Adipocyte (in vitro differentiated cells): ENCODE results near the gene MAGI3.

Experiments used
- DNase-seq: peaks from one replicate; pipeline ENCODE4 v3.0.0-alpha.2; 2015; ENCODE audit warnings: low read depth
- H3K27me3 ChIP-seq: replicated peaks from 2 replicates; pipeline ENCODE4 v1.7.0; 2013; ENCODE audit warnings: mild to moderate bottlenecking, low read length, moderate library complexity; ENCODE audit not compliant: control insufficient read depth, insufficient read depth
- H3K36me3 ChIP-seq: 2 replicates; pipeline ENCODE4 v1.7.0; 2013; ENCODE audit warnings: low read length, mild to moderate bottlenecking, moderate library complexity; ENCODE audit not compliant: control insufficient read depth, insufficient read depth, severe bottlenecking
- H3K4me1 ChIP-seq: 2 replicates; pipeline ENCODE4 v1.7.0; 2013; ENCODE audit warnings: mild to moderate bottlenecking, low read length, moderate library complexity; ENCODE audit not compliant: control insufficient read depth, insufficient read depth
- H3K4me3 ChIP-seq: 2 replicates; pipeline ENCODE4 v1.7.0; 2013; ENCODE audit warnings: mild to moderate bottlenecking, low read length, moderate library complexity
- H3K9ac ChIP-seq: 2 replicates; pipeline ENCODE4 v1.7.0; 2013; ENCODE audit warnings: mild to moderate bottlenecking, low read length, moderate library complexity
- H3K9me3 ChIP-seq: 2 replicates; pipeline ENCODE4 v1.7.0; 2013; ENCODE audit warnings: mild to moderate bottlenecking, low read length, moderate library complexity; ENCODE audit not compliant: control insufficient read depth

The MAGI3 gene

DNA sequence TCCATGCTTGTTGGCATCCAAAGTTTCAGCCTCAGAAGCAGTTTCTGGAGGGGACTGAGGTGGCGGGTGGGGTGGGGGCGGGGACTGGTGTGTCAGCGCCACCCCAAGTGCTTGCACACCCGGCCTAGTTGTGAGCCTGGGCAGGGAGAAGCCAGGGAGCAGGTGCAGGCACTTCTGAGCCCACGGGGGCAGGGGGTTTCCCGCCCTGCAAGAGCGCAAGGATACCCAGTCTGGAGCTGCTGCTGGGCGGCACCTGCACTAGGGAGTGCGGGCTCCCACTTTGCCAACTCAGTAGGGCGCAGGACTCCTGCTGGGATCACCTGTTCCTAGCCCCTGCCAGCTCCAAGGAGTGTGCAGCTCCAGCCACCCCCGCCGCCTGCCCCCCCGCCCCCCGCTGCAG is 33.5 kb downstream of the MAGI3 start:
- Histone ChIP-seq H3K9me3 (peaks cover 3% of the 10 kb centered on the region), H3K9ac (no peak overlapping the region), H3K27me3 (no peaks in the 10 kb centered on the region), H3K36me3 (no peaks in the 10 kb centered on the region), H3K4me3 (no peak overlapping the region), H3K4me1 (no peaks in the 10 kb centered on the region)
- no peak for DNase-seq

GRCh38 chr1:113429461-113430153 is 39.3 kb downstream of the MAGI3 start:
- no peaks in the 10 kb centered on the region for H3K27me3 ChIP-seq
- no peak overlapping the region for H3K9ac ChIP-seq
- H3K4me1 ChIP-seq: peaks cover 3% of the 10 kb centered on the region
- peaks cover 3% of the 10 kb centered on the region for H3K9me3 ChIP-seq
- no peak overlapping the region for H3K4me3 ChIP-seq
- H3K36me3 ChIP-seq: no peaks in the 10 kb centered on the region
- DNase-seq: no peak

GRCh38 chr1:113433184-113433583 is 42.9 kb downstream of the MAGI3 start:
- Histone ChIP-seq H3K4me3 (no peak overlapping the region), H3K36me3 (no peaks in the 10 kb centered on the region), H3K9ac (no peak overlapping the region), H3K9me3 (no peaks in the 10 kb centered on the region), H3K4me1 (peaks cover 10% of the 10 kb centered on the region), H3K27me3 (no peaks in the 10 kb centered on the region)
- no peak for DNase-seq

DNA sequence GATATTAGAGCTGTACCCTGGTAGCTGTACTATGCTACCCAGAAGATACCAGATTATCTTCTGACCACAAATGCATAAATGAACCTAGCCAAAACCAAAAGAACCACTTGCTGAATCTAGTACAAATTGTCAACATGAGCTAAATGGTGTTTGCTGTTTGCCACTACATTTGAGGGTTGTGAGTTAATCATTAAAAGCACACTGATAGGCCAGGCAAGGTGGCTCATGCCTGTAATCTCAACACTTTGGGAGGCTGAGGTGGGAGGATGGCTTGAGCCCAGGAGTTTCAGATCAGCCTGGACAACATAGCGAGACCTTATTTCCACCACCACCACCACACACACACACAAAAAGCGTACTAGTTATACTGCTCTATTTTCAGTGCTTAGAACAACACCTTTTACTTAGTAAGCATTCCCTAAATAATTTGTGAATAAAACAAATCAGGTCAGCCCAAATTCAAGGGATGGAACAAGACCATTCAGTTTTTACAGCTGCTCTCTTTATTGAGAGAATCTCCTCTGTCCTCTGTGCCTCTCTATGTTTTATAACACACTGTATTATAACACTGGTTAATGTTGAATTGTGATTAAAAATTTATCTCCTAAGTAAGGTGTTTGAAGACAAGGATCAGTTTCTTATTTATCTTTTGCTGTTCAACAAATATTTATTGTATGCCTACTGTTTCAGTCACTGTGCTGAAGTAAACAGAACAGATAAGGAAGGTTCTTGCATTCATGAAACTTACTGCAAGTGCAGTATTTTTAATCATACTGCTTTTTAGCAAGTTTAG is 44.0 kb downstream of the MAGI3 start:
- Histone ChIP-seq H3K4me3 (no peak overlapping the region), H3K9me3 (no peaks in the 10 kb centered on the region), H3K27me3 (no peaks in the 10 kb centered on the region), H3K9ac (no peak overlapping the region), H3K36me3 (no peaks in the 10 kb centered on the region), H3K4me1 (peaks cover 10% of the 10 kb centered on the region)
- no peak for DNase-seq

DNA sequence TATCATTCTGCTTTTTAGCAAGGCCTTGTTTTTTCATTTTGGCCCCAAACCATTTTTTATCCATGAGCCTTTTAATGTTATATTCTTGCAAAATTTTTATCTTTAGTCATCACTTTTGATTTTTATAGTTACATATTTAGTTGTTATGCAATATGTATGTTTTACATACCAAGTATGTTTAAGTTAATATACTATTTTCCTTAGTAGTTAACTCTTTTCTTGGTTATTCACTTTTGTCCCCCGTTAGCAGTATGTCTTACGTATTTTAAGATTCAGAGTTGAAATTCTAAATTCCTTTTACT is 44.5 kb downstream of the MAGI3 start:
- Histone ChIP-seq H3K9me3 (no peaks in the 10 kb centered on the region), H3K4me1 (peaks cover 10% of the 10 kb centered on the region), H3K4me3 (no peak overlapping the region), H3K27me3 (no peaks in the 10 kb centered on the region), H3K9ac (no peak overlapping the region), H3K36me3 (no peaks in the 10 kb centered on the region)
- no peak for DNase-seq

DNA sequence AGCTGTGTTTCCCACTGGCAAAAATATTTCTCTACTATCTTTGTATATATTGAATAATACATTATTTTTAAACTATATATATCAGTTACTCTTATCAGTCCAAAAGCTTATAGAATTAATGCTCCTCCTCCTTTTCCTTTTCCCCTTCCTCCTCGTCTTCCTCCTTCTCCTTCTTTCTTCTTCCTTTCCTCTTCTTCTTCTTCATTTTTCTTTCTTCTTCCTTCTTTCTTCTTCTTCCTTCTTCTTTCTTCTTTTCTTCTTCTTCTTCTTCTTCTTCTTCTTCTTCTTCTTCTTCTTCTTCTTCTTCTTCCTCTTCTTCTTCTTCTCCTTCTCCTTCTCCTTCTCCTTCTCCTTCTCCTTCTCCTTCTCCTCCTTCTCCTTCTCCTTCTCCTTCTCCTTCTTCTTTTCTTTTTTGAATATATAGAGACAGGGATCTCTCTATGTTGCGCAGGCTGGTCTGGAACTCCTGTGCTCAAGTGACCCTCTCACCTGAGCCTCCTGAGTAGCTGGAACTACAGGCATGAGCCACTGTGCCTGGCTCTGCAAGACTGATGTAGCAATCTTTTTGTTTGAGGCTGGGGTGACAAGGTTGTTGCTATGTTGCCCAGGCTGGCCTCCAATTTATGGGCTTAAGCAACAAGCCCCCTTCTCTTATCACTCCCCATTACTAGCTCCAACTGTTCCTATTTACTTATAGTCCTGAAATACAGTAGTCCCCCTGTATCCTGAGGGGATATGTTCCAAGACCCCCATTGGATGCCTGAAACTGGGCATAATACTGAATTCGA is 47.4 kb downstream of the MAGI3 start:
- no peaks in the 10 kb centered on the region for H3K27me3 ChIP-seq

GRCh38 chr1:113438505-113439276 is 48.4 kb downstream of the MAGI3 start:
- Histone ChIP-seq H3K4me3 (no peak overlapping the region), H3K9me3 (no peaks in the 10 kb centered on the region), H3K9ac (no peak overlapping the region), H3K27me3 (no peaks in the 10 kb centered on the region), H3K4me1 (peaks cover 10% of the 10 kb centered on the region), H3K36me3 (no peaks in the 10 kb centered on the region)
- DNase-seq: no peak

More for the DNA sequence above, 47.4 kb downstream of the MAGI3 start:
- H3K4me3 ChIP-seq: no peak overlapping the region
- peaks cover 10% of the 10 kb centered on the region for H3K4me1 ChIP-seq
- H3K9me3 ChIP-seq: no peaks in the 10 kb centered on the region
- no peak for DNase-seq
- H3K36me3 ChIP-seq: no peaks in the 10 kb centered on the region
- no peak overlapping the region for H3K9ac ChIP-seq

DNA sequence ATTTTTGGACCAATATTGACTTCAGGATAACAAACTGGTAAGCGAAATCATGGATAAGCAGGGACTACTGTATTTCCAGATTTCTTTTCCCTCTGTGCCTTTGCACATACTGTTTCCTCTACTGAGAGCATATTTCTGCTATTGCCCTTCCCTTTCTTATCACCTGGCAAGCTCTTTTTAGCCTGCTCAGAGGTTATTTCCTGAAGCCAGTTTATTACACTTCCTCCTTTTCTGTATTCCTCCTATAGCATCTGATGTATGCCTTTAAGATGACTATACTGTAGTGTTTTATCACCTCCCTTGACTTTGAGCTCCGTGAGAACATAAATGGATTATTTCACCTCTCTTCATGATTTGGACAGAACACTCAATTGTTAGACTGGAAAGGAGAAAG is 49.0 kb downstream of the MAGI3 start:
- no peak for DNase-seq
- H3K9ac ChIP-seq: no peak overlapping the region

GRCh38 chr1:113442131-113442530 is 51.8 kb downstream of the MAGI3 start:
- no peaks in the 10 kb centered on the region for H3K27me3 ChIP-seq
- no peaks in the 10 kb centered on the region for H3K4me1 ChIP-seq
- no peak for DNase-seq
- no peaks in the 10 kb centered on the region for H3K36me3 ChIP-seq
- H3K9ac ChIP-seq: no peak overlapping the region
- H3K9me3 ChIP-seq: peaks cover 4% of the 10 kb centered on the region
- no peak overlapping the region for H3K4me3 ChIP-seq

More for the DNA sequence above, 49.0 kb downstream of the MAGI3 start:
- H3K9me3 ChIP-seq: no peaks in the 10 kb centered on the region
- no peaks in the 10 kb centered on the region for H3K27me3 ChIP-seq
- no peaks in the 10 kb centered on the region for H3K36me3 ChIP-seq
- H3K4me1 ChIP-seq: peaks cover 10% of the 10 kb centered on the region
- no peak overlapping the region for H3K4me3 ChIP-seq

DNA sequence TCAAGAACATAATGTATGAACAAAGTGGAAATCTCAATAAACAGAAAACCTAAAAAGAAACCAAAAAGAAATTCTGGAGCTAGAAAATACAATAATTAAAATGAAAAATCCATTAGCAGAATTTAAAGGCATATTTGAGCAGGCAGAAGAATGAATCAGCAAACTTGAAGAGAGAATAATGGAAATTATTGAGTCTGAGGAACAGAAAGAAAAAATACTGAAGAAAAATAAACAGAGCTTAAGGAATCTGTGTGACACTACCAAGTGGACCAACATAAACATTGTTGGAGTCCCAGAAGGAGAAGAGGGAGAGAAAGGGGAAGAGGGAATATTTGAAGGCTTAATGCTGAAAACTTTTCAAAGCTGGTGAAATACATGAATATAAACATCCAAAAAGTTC is 54.5 kb downstream of the MAGI3 start:
- Histone ChIP-seq H3K36me3 (no peaks in the 10 kb centered on the region), H3K4me3 (no peak overlapping the region), H3K9me3 (peaks cover 4% of the 10 kb centered on the region), H3K4me1 (no peaks in the 10 kb centered on the region), H3K27me3 (no peaks in the 10 kb centered on the region), H3K9ac (no peak overlapping the region)
- no peak for DNase-seq

DNA sequence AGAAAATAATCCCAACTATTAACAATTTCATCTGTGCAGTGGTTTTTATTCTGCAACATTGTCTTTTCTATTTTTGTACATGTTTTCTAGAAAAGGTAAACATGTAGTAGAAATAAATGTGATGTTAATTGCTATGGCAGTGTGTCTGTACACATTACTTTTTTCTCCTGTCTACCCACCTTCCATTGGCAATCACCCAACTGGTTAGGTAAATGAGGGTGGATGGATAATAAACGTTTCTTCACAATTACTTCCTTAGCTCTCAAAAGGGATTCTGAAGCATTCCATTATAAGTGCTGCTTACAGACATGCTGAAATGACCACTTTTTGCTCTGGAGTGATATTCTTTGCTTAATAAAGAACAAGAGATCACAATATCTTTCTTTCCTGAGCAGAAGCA is 61.4 kb downstream of the MAGI3 start:
- Histone ChIP-seq H3K9me3 (no peaks in the 10 kb centered on the region), H3K27me3 (no peaks in the 10 kb centered on the region), H3K4me3 (no peak overlapping the region), H3K36me3 (no peaks in the 10 kb centered on the region), H3K9ac (no peak overlapping the region), H3K4me1 (peaks cover 34% of the 10 kb centered on the region)
- DNase-seq: no peak
